GM23248 (cell line): ENCODE data around the gene FBXW11. TPM values are rescaled to one million over a fixed set of nuclear protein-coding genes. Genes with fewer than 3 reads are reported as not detected.
"Not testable (repeated sequence)": the region's sequence is repeated elsewhere in the genome, so short reads cannot be mapped to it uniquely, and the experiment has no call there.

Experiments
- DNase-seq: peaks from one replicate; pipeline ENCODE4 v3.0.0-alpha.2; 2015
- H2AFZ ChIP-seq: fragments of 200-600 bp; sonication (generic); 2 replicates; pipeline ENCODE4 v1.6.1; 2016; ENCODE audit warnings: antibody characterized with exemption
- H3F3A ChIP-seq: fragments of 200-600 bp; sonication (generic); 2 replicates; pipeline ENCODE4 v1.6.1; 2016; ENCODE audit warnings: mild to moderate bottlenecking, antibody characterized with exemption, mixed run types; ENCODE audit not compliant: insufficient read depth
- H3K27ac ChIP-seq: fragments of 200-600 bp; sonication (generic); 2 replicates; pipeline ENCODE4 v1.5.1; 2016; ENCODE audit warnings: mild to moderate bottlenecking
- H3K27me3 ChIP-seq: fragments of 200-600 bp; sonication (generic); replicated peaks from 2 replicates; pipeline ENCODE4 v1.6.1; 2016; ENCODE audit warnings: mild to moderate bottlenecking; ENCODE audit not compliant: insufficient read depth
- H3K36me3 ChIP-seq: fragments of 200-600 bp; sonication (generic); 2 replicates; pipeline ENCODE4 v1.6.1; 2016; ENCODE audit warnings: low read depth, mild to moderate bottlenecking
- H3K4me1 ChIP-seq: fragments of 200-600 bp; sonication (generic); 2 replicates; pipeline ENCODE4 v1.6.1; 2016; ENCODE audit warnings: mild to moderate bottlenecking; ENCODE audit not compliant: insufficient read depth
- H3K4me2 ChIP-seq: fragments of 200-600 bp; sonication (generic); one replicate; pipeline ENCODE4 v1.6.1; 2016; ENCODE audit warnings: mild to moderate bottlenecking; ENCODE audit not compliant: unreplicated experiment
- H3K4me3 ChIP-seq: fragments of 200-600 bp; sonication (generic); 2 replicates; pipeline ENCODE4 v1.5.1; 2016; ENCODE audit warnings: mild to moderate bottlenecking
- H3K79me2 ChIP-seq: fragments of 200-600 bp; sonication (generic); 2 replicates; pipeline ENCODE4 v1.6.1; 2016; ENCODE audit warnings: mild to moderate bottlenecking; ENCODE audit not compliant: insufficient read depth
- H3K9ac ChIP-seq: fragments of 200-600 bp; sonication (generic); 2 replicates; pipeline ENCODE4 v1.6.1; 2016; ENCODE audit warnings: mild to moderate bottlenecking
- H3K9me2 ChIP-seq: fragments of 200-600 bp; sonication (generic); 2 replicates; pipeline ENCODE4 v1.6.1; 2016; ENCODE audit warnings: mixed run types, mild to moderate bottlenecking, moderate library complexity; ENCODE audit not compliant: insufficient read depth
- H3K9me3 ChIP-seq: fragments of 200-600 bp; sonication (generic); one replicate; pipeline ENCODE4 v1.6.1; 2017; ENCODE audit warnings: low read depth
- H4K20me1 ChIP-seq: fragments of 200-600 bp; sonication (generic); 2 replicates; pipeline ENCODE4 v1.6.0; 2016; ENCODE audit not compliant: insufficient read depth
- EZH2 ChIP-seq: fragments of 200-600 bp; sonication (generic); IDR thresholded peaks from 2 replicates; pipeline ENCODE4 v1.6.1; 2018; ENCODE audit warnings: antibody characterized with exemption, mild to moderate bottlenecking; ENCODE audit not compliant: insufficient read depth, poor library complexity, severe bottlenecking
- EZH2phosphoT487 ChIP-seq: fragments of 200-600 bp; sonication (generic); IDR thresholded peaks from 2 replicates; pipeline ENCODE4 v1.6.1; 2018; ENCODE audit warnings: antibody characterized with exemption, moderate library complexity, mild to moderate bottlenecking, low read depth; ENCODE audit not compliant: insufficient read depth
- WGBS, 2 experiments: methylation state at CpG; one replicate each; pipeline ENCODE4 v1.1.6; 2015 to 2017; ENCODE audit warnings: low lambda C conversion rate in 2 of 2, low coverage in 1 of 2; ENCODE audit errors: missing lambda C conversion rate in 2 of 2; 5-methylcytosine and 5-hydroxymethylcytosine counted together
- in situ Hi-C: fragments of 300-500 bp; cut with MboI; formaldehyde crosslinking; loops from 2 replicates; pipeline ENCODE4 v1.15.0; 2020
- polyA plus RNA-seq: library from polyadenylated mRNA; unstranded; fragments of >200 nt; fragmentation: Nextera tagmentation; extraction: Ambion mirVana; gene quantifications from 2 replicates; pipeline ENCODE4 v1.2.1, GENCODE V29; 2016
- total RNA-seq: library from RNA; depleted of rRNA; stranded (reverse); fragments of >200 nt; shearing (Covaris generic); gene quantifications from 2 replicates; pipeline ENCODE4 v1.2.3, GENCODE V29; 2014

Gene FBXW11
- total and polyA plus RNA-seq, 2 experiments from 2014 or later = 30.6 to 78.0 TPM

GRCh38 chr5:172035049-172035448, 28.6 kb upstream of the FBXW11 start:
- DNase-seq = no peak

GRCh38 chr5:172031894-172032461, 25.5 kb upstream of the FBXW11 start:
- Histone ChIP-seq H2AFZ (no peak overlapping the region), H3K4me1 (no peaks in the 10 kb centered on the region), H3K9me3 (no peaks in the 10 kb centered on the region), H3K4me3 (no peak overlapping the region), H3K36me3 (no peaks in the 10 kb centered on the region), H3K79me2 (no peaks in the 10 kb centered on the region), H3K27me3 (no peaks in the 10 kb centered on the region), H3K27ac (no peak overlapping the region), H3K4me2 (no peak overlapping the region), H3F3A (no peaks in the 10 kb centered on the region), H3K9ac (no peak overlapping the region), H4K20me1 (no peaks in the 10 kb centered on the region), H3K9me2 (no peaks in the 10 kb centered on the region)
- DNase-seq = no peak
- WGBS, 2 experiments = 97 to 99% methylated on average over 4 of the region's 4 CpGs
- no peak for TF ChIP-seq EZH2phosphoT487
- TF ChIP-seq EZH2 = no peak
- in situ Hi-C loops = loop anchor here (10.0 to 25.0 kb wide), 3 partner anchors 117 to 620 kb away; partner anchors contain the start of gene FGF18

More at GRCh38 chr5:172035049-172035448, 28.6 kb upstream of the FBXW11 start:
- Histone ChIP-seq H3K4me3 (no peak overlapping the region), H3K36me3 (no peaks in the 10 kb centered on the region), H3K9me3 (no peaks in the 10 kb centered on the region), H3K9ac (no peak overlapping the region), H3K9me2 (no peaks in the 10 kb centered on the region), H3K27me3 (no peaks in the 10 kb centered on the region), H3K4me2 (no peak overlapping the region), H3K79me2 (no peaks in the 10 kb centered on the region), H3K4me1 (no peaks in the 10 kb centered on the region), H2AFZ (no peak overlapping the region), H3K27ac (no peak overlapping the region), H3F3A (no peaks in the 10 kb centered on the region), H4K20me1 (no peaks in the 10 kb centered on the region)
- TF ChIP-seq EZH2 (no peak), EZH2phosphoT487 (no peak)
- 83 to 87% methylated on average over 2 of the region's 2 CpGs for WGBS, 2 experiments
- in situ Hi-C loops = loop anchor here (10.0 to 25.0 kb wide), 3 partner anchors 120 to 623 kb away; partner anchors contain the start of gene FGF18

- Histone ChIP-seq H3K36me3 (no peaks in the 10 kb centered on the region), H4K20me1 (no peaks in the 10 kb centered on the region), H3K4me2 (no peak overlapping the region), H3F3A (no peaks in the 10 kb centered on the region), H3K27ac (no peak overlapping the region), H2AFZ (no peak overlapping the region), H3K4me1 (no peaks in the 10 kb centered on the region), H3K9me3 (no peaks in the 10 kb centered on the region), H3K9me2 (no peaks in the 10 kb centered on the region), H3K9ac (no peak overlapping the region), H3K4me3 (no peak overlapping the region), H3K27me3 (no peaks in the 10 kb centered on the region), H3K79me2 (no peaks in the 10 kb centered on the region)
- TF ChIP-seq EZH2 (no peak), EZH2phosphoT487 (no peak)
- DNase-seq = no peak
- in situ Hi-C loops = loop anchor here (10.0 to 25.0 kb wide), 3 partner anchors 115 to 618 kb away; partner anchors contain the start of gene FGF18
Observed at GRCh38 chr5:172029876-172030275, 23.4 kb upstream of the FBXW11 start.

GRCh38 chr5:172028167-172028566, 21.7 kb upstream of the FBXW11 start:
- TF ChIP-seq EZH2phosphoT487 (no peak), EZH2 (no peak)
- Histone ChIP-seq H3K9me3 (no peaks in the 10 kb centered on the region), H3K27ac (no peak overlapping the region), H3K4me3 (no peak overlapping the region), H3K27me3 (no peaks in the 10 kb centered on the region), H2AFZ (no peak overlapping the region), H4K20me1 (no peaks in the 10 kb centered on the region), H3K4me2 (no peak overlapping the region), H3K9ac (no peak overlapping the region), H3K9me2 (no peaks in the 10 kb centered on the region), H3K79me2 (no peaks in the 10 kb centered on the region), H3K4me1 (no peaks in the 10 kb centered on the region), H3F3A (no peaks in the 10 kb centered on the region), H3K36me3 (no peaks in the 10 kb centered on the region)
- WGBS, 2 experiments = 72 to 80% methylated on average over 4 of the region's 4 CpGs
- in situ Hi-C loops = loop anchor here (25.0 kb wide), 2 partner anchors 391 to 616 kb away; partner anchors contain the start of gene FGF18
- no peak for DNase-seq

- H3K27ac ChIP-seq, H3K9me3 ChIP-seq, H3K4me1 ChIP-seq, H3K4me2 ChIP-seq, H3F3A ChIP-seq, H3K4me3 ChIP-seq, DNase-seq, H3K27me3 ChIP-seq, H4K20me1 ChIP-seq, H3K36me3 ChIP-seq, H3K79me2 ChIP-seq, H2AFZ ChIP-seq, H3K9ac ChIP-seq, H3K9me2 ChIP-seq, in situ Hi-C loops: not testable (repeated sequence)
- 70 to 76% methylated on average over 10 of the region's 10 CpGs for WGBS, 2 experiments
Observed at GRCh38 chr5:172020110-172020786, 13.8 kb upstream of the FBXW11 start.
